GM19463 (cell line): ENCODE data around the gene ACER3.
"Not testable (repeated sequence)": the region's sequence is repeated elsewhere in the genome, so short reads cannot be mapped to it uniquely, and the experiment has no call there.

Experiments
- ATAC-seq: cut with Tn5 transposase; IDR thresholded peaks from one replicate; pipeline ENCODE4 v1.9.1; 2021; ENCODE audit warnings: mild to moderate bottlenecking, moderate library complexity; ENCODE audit not compliant: unreplicated experiment

The ACER3 gene

DNA sequence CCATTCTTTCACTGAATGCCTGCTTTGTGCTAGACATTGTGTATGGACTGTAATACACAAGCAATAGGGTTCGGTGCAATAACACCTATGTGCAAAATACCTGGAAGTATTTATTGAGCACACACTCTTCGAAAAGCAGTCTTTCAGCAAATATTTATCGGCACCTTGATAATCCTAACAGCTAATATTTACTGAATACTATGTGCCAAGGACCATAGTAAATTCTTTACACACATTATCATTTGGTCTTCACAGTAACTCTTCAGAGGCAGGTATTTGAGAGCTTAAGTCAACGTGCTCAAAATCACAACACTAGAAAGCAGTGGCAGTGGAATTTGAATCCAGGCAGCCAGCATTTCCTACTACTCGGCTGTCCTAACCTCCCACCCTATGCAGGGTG, 175.7 kb downstream of the ACER3 start:
- ATAC-seq, result no peak

DNA sequence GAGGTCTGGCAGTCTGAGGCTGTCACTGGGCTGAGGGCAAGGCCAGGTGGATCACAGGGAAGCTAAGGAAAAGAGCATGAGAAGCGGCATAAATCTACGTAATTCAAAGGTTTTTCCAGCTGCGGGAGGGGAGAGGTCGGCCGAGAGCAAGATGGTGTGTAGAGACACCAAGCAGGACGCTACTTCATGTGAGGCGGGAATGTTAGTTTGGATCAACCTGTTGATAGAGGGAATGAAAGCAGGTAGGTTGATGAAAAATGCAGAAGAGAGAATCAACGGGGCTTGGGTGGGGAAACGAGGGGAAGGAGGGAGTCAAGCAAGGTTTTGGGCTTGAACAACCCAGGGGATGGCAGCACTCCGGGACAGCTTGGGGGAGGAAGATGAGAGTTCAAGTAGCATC, 176.3 kb downstream of the ACER3 start:
- ATAC-seq, result no peak

DNA sequence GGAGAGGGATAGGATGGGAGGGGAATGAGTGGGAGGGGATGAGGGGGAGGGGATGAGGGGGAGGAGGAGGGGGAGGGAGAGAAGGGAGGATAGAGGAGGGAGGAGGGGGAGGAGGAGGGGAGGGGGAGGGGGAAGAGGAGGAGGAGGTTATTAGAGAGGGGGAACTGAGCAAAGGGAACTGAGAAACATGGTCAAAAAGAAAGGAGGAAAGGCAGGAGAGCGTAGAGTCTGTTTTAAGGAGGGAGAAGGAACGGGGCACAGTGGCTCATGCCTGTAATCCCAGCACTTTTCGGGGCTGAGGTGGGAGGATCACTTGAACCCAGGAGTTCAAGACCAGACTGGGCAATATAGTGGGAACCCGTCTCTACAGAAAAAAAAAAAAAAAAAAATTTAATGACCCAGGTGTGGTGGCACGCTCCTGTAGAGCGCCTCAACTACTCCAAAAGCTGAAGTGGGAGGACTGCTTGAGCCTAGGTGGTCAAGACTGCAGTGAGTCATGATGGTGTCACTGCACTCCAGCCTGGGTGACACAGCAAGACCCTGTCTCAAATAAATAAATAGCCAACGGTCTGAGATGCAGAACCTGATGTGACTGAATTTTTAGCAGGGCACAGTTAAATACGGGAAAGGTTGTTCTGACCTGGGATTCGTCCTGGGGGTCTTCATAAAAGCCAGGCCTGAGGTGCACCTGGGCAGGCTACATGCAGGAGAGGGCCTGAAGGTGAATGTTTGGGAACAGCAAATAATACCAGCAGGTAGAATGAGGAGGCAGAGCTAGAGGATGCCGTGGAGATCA, 177.5 kb downstream of the ACER3 start:
- ATAC-seq, result no peak

DNA sequence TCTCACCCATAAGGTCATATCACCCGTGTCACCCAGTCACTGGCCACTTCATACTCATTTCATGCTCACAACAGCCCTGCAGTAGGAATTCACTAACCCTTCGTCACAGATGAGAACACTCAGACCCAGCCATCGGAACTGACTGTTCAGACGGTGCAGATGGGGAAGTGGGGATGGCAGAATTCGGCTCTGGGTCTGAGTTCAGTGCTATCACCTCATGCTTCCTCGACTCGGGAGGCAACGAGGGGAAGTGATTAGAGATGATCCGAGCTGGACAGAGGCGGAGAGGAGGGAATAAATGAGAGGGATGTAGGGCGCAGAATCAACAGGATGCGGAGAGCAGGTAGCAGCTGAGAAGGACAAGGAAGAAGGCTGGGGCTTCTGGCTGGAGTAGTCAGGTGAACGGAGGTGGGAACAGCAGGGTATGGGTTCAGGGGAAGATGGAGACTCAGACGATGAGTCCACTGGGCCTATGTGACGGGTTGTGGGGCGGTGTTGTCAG, 178.2 kb downstream of the ACER3 start:
- ATAC-seq, result peak; percentile 47

DNA sequence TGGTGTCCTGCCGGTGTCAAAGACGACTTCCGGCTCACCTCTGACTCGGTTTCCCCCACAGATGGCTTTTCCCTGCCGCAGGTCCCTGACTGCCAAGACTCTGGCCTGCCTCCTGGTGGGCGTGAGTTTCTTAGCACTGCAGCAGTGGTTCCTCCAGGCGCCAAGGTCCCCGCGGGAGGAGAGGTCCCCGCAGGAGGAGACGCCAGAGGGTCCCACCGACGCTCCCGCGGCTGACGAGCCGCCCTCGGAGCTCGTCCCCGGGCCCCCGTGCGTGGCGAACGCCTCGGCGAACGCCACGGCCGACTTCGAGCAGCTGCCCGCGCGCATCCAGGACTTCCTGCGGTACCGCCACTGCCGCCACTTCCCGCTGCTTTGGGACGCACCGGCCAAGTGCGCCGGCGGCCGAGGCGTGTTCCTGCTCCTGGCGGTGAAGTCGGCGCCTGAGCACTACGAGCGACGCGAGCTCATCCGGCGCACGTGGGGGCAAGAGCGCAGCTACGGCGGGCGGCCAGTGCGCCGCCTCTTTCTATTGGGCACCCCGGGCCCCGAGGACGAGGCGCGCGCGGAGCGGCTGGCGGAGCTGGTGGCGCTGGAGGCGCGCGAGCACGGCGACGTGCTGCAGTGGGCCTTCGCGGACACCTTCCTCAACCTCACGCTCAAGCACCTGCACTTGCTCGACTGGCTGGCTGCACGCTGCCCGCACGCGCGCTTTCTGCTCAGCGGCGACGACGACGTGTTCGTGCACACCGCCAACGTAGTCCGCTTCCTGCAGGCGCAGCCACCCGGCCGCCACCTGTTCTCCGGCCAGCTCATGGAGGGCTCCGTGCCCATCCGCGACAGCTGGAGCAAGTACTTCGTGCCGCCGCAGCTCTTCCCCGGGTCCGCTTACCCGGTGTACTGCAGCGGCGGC, 179.0 kb downstream of the ACER3 start:
- no peak for ATAC-seq

DNA sequence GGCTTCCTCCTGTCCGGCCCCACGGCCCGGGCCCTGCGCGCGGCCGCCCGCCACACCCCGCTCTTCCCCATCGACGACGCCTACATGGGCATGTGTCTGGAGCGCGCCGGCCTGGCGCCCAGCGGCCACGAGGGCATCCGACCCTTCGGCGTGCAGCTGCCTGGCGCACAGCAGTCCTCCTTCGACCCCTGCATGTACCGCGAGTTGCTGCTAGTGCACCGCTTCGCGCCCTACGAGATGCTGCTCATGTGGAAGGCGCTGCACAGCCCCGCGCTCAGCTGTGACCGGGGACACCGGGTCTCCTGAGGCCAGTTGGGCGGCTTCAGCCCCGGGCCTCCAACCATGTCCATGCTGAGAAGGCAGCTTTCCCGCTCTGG, 179.7 kb downstream of the ACER3 start:
- no peak for ATAC-seq

DNA sequence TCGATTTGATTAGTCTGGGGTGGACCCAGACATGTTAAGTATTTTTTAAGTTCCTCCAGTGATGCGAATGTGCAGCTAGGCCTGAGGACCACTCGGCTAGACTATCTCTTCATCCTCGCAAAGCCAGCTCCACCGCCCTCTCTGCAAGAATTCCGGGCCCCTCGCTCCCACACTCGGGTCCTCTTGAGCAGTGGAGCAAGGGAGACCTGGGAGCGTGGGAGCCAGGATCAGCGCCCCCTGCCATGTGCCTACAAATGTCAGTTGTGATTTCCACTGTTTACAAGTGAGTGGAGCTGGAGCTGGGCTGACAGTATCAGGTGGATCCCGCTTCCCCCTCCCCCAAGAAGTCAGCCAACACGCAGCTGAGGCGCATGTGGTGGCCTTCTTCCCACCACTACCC, 180.2 kb downstream of the ACER3 start:
- ATAC-seq, result no peak

DNA sequence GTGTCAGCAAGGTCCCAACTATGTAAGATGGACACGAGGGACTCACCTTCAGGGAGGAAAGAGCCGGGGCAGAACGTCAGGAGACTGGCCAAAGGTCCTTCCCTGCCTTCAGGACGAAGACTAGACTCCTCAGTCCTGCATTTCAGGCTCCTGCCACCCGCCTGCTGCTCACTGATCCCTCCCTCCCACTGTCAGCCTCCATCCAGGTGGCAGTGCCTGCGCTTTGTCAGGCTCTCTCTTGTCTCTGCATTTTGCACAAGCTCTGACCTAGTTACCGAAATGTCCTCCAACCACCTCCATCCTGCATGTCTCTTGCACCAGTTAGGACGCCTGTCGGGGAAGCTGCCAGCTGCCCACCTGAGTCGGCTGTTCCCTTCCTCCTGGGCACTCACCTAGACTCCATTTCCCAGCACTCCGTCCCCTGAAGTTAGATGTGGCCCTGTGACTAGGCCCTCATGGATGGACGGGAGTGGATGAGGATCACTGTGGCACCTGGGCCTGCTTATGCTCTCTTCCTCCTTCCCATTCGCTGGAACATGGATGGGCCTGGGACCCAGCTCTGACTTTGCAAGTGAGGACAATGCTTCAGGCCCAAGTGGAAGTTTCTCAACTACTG, 181.5 kb downstream of the ACER3 start:
- no peak for ATAC-seq

DNA sequence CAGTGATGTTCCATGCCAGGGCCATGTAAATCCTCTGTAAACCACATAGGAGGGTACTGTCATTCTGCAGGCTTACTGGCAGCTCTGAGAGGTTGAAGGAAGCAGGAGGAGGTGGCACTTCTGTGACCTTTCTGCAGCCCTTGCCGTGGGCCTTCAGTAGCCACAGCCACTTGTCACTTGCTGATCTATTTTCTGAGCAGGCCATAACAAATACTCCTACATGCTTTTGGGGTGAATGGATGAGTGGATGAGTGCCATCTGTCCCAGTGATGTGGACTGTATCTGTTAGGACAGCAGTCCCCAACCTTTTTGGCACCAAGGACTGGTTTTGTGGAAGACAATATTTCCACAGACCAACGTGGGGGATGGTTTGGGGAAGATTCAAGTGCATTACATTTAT, 183.6 kb downstream of the ACER3 start:
- no peak for ATAC-seq

DNA sequence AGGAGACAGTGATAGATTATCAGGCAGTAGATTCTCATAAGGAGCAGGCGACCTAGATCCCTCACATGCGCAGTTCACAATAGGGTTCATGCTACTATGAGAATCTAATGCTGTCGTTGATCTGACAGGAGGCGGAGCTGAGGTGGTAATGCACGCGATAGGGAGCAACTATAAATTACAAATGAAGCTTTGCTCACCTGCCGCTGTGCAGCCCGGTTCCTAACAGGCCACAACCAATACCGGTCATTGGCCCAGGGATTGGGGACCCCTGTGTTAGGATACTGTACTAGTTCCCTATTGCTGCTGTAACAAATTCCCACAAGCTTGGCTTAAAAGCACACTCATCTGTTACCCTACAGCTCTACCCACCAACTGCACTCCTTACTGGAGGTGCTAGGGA, 184.2 kb downstream of the ACER3 start:
- ATAC-seq, result no peak

DNA sequence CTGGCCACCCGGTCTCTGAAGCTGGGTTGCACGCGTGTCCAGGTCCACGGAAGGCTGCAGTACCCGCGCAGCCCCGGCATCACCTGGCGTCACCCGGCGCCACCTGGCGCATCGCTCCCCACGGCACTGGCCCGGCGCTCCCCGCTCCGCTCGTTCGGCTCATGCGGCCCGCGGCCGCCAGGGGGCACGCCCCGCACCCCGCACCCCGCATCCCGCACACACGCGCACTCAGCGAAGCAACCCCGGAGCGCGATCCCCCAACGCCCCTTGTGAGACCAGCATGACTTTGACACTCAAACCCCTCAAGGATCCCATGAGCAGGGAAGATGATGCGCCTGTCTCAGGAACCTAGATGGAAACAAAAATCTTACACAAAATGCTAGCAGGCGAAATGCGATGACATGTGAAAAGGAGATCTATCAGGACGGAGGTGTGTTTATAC, 185.4 kb downstream of the ACER3 start:
- peak; percentile 49 for ATAC-seq

DNA sequence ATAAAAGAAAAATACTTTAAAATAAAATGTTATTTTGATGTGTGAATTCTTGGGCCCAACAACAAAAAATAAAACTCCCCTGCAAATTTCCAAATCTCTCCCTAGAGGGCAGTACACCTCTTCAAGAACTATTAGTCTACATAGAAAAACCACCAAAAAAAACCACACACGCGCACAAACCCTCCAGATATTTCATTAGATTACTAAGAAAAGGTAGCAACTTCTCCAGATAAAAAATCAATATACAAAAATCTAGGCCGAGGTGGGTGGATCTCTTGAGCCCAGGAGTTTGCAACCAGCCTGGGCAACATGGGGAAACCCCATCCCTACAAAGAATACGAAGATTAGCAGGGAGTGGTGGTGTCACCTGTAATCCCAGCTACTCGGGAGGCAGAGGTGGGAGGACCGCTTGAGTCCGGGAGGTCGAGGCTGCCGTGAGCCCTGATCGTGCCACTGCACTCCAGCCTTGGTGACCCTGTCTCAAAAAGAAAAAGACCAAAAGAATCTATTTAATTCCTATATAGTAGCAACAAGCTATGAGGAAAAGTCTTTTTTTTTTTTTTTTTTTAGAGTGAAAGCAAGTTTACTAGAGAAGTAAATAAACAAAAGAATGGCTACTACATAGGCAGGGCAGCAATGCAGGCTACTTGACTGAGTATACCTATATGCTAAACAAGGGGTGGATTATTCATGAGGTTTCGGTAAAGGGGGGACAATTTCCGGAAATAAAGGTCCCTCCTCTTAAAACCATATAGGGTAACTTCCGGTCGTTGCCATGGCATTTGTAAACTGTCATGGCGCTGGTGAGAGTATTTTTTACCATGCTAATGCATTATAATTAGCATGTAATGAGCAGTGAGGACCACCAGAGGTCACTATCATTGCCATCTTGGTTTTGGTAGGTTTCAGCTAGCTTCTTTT, 186.5 kb downstream of the ACER3 start:
- peak; percentile 82 for ATAC-seq

DNA sequence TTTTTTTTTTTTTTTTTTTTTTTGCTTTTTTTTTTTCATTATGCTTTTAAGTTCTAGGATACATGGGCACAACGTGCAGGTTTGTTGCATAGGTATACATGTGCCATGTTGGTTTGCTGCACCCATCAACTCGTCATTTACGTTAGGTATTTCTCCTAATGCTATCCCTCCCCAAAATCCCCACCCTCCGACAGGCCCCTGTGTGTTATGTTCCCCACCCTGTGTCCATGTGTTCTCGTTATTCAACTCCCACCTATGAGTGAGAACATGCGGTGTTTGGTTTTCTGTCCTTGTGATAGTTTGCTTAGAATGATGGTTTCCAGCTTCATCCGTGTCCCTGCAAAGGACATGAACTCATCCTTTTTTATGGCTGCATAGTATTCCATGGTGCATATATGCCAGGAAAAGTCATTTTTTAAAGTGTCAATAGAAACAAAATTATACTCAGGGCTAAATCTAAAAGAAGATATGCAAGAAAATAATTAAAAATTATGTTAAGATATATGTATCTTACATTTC, 187.3 kb downstream of the ACER3 start:
- not testable (repeated sequence) for ATAC-seq

DNA sequence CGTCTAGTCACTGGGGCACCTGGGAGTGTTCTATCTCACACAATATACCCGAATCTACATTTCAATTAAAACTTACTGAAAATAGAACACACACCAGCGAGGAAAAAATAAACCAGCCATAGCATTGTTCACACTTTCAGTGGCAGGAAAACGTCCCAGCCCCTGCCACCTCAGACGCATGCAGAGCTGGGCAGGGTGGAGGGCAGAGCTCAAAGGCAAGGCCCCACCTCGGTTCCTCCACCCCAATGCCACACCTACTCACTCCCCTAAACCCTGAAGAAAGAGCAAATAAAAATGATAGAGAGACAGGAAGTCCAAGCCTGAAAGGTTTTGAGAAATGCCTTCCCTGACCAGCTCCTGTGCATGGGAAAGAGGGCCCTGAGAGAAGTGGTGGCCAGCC, 188.3 kb downstream of the ACER3 start:
- no peak for ATAC-seq

DNA sequence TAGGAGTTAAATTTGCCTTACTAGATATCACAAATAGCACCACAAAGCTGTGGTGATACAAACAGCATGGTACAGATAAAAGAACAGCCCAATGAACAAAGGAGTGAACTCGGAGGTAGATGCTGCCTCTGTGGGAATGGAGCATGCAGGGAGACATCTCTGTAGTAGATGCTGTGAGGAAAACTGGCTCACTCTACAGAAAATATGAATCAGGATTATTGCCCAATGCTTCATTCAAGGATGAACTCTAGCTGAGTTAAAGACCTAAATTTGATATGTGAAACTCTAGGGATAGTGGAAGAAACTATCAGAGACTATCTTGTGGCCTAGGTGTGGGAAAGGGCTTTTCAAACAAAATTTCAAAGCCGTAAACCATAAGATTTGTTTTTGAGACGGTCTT, 190.8 kb downstream of the ACER3 start:
- ATAC-seq, result no peak

DNA sequence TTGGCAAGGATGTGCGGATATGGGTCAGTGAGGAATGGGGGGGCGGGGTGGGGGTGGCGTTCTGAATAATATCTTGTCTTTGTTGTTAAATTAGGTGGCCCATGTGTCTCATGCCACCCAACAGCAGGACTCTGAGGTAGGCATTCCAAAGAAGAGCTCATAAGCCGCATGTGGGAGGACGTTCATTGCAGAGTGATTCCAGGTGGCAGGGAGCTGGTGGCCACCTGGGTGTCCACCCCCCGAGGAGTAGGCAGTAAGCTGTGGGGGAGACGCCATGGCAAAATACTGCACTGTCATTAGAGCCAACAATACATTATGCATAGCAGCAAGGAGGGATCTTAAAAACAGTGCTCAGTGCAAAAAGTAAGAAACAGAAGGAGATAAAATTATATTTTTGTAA, 191.8 kb downstream of the ACER3 start:
- ATAC-seq, result no peak

DNA sequence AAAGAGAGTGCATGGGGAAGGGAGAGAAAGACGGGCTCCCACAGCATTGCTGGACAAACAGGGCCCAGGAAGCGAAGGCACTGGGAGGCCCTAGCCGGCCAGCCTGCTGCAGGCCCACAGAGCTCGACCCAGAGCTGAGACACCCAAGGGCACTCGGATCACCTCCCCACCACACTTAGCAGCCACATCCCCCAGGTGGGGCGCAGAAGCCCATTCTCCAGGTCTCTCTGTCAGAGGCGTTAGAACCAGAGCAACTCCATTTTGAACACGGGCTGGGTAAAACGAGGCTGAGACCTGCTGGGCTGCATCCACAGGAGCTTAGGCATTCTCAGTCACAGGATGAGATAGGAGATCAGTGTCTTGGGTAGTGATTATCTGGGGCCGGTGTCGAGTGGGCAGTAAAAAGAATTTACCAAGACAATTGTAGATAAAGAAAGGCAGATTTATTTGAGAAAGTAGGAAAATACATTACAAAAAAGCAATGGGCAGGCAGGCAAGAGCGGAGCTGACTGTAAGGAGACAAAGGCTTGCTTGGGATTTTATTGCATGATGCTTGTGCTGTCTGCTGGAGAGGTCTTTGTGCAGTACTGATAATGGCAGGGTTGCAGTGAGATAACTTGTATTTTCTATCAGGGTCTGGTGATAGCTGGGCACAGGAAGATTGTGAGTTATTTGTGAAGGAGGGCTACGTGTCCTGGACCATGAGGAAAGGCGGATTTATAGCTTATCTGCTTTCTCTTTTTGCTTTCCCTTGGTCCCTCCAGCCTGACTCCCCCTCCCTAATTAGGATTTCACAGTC, 192.7 kb downstream of the ACER3 start:
- ATAC-seq, result no peak

DNA sequence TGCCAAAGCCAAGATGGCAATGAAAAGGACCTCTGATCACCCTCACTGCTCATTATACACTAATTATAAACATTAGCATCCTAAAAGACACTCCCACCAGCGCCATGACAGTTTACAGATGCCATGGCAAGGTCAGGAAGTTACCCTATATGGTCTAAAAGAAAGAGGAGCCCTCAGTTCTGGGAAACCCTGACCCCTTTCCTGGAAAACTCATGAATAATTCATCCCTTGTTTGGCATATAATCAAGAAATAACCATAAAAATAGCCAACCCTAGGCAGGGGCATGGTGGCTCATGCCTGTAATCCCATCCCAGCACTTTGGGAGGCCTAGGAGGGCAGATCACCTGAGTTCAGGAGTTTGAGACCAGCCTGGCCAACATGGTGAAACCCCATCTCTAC, 193.4 kb downstream of the ACER3 start:
- no peak for ATAC-seq

DNA sequence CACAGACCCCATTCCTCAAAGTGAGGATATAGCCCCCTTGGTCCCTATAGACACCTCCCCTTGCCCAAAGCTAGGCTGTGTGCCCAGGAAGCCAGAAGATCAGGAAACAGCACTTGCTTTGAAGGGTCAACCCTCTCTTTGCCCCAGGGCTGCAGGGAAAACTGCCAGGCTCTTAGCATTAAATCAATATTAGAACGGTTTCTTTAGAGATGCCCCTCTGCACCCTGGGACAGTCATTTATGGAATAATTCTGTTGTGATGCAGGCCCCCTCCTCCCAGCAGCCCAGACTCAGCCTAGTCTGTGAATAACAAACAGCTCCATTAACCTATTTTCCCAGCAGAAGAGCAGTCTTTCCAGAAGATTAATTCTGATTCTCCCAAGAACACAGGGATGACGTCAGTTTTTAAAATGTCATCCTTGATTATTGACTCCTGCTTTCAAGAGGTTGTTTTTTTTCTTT, 194.4 kb downstream of the ACER3 start:
- ATAC-seq, result no peak
